HL-60 (cell line): ENCODE results near the gene HEXD.

Source experiments
- CTCF ChIP-seq: IDR thresholded peaks from one replicate; pipeline ENCODE4 v1.5.1; 2011; ENCODE audit warnings: low read length, control low read depth, inconsistent platforms; ENCODE audit not compliant: insufficient read depth
- POLR2AphosphoS5 ChIP-seq: IDR thresholded peaks from 2 replicates; pipeline ENCODE4 v1.6.1; 2012; ENCODE audit warnings: low read depth

GRCh38 chr17:82444941-82445521 is 26.9 kb downstream of the HEXD start:
- TF ChIP-seq CTCF (no peak), POLR2AphosphoS5 (no peak)
